HPDE6-E6E7 (cell line): Measurements from ENCODE around the gene WDR62.

Experiments
- DNase-seq: peaks from one replicate; pipeline ENCODE4 v3.0.0; 2011; ENCODE audit warnings: missing footprints; ENCODE audit errors: extremely low spot score

The WDR62 gene

DNA sequence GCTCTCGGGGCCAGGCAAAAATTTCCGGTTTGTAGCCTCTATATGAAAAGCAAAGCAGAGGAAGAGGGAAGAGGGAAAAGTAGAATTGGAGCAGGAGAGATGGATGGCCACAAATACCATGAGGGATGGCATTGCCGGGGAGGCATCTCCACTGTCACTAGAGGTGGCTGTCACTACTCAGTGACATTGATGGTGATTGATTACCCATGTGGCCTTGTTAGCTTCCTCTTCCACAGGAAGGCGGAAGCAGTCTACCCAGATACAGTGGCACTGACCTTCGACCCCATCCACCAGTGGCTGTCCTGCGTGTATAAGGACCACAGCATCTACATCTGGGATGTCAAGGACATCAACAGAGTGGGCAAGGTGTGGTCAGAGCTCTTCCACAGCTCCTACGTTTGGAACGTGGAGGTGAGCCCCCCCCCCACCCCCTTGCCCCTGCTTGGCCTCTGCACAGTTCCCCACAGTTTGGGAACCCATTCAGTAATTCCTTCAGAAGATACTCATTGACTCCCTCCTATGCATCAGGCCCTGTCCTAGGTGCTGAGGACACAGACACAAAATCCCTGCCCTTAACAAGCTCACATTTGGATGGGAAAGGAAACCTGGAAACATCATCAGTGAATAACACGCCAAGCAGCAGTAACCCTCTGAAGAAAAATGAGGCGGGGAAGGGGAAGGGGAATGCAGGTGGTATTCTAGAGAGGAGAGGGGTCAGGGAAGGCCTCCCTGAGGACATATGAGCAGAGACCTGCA is 18.6 kb downstream of the WDR62 start:
- no peak for DNase-seq

- no peak for DNase-seq
Observed at GRCh38 chr19:36079389-36079945, 24.8 kb downstream of the WDR62 start.

DNA sequence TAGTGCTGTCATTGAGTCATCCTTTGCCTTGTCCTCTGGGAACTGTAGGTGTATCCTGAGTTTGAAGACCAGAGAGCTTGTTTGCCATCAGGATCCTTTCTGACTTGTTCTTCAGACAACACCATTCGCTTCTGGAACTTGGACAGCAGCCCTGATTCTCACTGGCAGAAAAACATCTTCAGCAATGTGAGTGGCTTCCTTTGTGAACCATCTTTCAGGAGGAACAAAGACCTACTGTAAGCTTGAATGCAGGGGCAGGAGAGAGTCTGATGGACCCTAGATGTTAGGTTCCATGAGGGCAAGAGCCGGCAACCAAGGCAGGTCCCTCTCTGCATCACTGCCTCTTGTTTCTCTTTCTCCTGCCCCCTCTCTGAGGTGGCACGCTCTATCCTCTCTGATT is 26.7 kb downstream of the WDR62 start:
- no peak for DNase-seq

DNA sequence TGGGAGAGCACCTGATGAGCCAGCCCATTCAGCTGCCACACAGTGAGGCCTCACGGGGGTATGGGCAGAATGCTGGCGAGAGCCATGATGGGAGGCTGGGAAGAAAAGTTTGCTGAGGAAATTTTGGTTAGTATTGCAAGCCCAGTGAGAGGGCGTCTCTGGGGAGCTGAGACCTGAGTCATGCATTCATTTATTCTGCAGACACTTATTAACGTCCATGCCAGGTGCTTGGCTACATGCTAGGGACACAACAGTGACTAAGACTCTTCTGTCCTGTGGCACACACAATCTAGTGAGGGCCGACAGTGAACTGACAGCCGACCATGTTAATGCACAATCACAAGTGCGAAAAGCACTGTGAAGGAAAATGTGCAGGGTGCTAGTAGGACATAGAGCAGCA is 27.2 kb downstream of the WDR62 start:
- DNase-seq: no peak

- no peak for DNase-seq
Observed at GRCh38 chr19:36082916-36083315, 28.2 kb downstream of the WDR62 start.

GRCh38 chr19:36084231-36085009 is 29.7 kb downstream of the WDR62 start:
- no peak for DNase-seq

DNA sequence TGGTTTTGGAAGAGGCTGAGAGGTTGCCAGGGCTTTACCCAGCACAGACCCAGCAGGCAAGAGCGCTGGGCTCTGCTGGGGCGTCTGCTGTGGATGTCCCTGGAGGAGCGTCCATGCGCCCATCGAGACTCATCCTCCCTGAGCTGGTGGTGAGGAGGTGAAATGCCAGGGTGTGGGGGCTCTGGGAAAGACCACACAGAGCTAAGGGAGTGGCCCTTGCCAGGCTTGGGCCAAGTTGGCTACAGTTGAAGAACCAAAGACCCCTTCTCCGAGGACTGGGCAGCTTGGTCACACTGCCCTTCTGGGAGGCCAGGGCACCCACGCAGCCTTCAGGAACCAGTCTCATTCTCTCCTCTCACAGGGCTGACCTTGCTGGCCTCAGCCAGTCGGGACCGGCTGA is 31.6 kb downstream of the WDR62 start:
- DNase-seq: no peak

GRCh38 chr19:36089847-36090246 is 35.1 kb downstream of the WDR62 start:
- DNase-seq: no peak

- DNase-seq: no peak
Observed at GRCh38 chr19:36090910-36091695, 36.4 kb downstream of the WDR62 start.

DNA sequence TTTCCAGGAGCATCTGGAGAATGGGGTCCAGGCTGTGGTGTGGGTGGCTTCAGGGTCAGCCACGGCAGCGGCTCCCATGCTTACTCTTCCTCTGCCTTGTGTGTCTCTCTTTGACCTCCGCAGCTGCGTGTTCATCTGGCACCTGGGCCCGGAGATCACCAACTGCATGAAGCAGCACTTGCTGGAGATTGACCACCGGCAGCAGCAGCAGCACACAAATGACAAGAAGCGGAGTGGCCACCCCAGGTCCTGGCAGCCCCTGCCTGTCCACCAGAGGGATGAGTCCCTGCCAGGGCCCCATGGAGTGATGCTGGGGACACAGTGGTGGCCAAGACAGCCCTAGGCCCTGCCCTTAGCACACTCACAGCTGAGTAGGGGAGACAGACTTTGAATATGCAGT is 37.9 kb downstream of the WDR62 start:
- no peak for DNase-seq

- no peak for DNase-seq
Observed at GRCh38 chr19:36093146-36093662, 38.5 kb downstream of the WDR62 start.

DNA sequence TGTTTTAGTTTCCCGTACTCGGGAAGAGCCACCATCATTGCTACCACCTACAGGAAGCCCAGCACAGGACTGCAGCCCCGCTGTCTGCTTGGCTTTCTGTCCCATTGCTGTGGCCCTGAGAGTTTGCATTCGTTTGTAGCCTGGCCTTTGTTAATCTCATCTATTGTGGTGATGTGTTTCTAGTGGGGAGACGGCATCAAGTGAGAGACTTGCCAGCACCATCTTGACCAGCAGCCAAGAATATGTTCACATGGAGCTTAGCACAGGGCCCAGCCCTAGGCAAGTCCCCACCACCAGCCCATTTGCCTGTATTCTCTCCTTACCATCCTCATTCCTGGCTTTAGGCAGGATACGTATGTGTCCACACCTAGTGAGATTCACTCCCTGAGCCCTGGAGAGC is 39.0 kb downstream of the WDR62 start:
- DNase-seq: no peak

- DNase-seq: no peak
Observed at GRCh38 chr19:36097036-36097435, 42.3 kb downstream of the WDR62 start.

DNA sequence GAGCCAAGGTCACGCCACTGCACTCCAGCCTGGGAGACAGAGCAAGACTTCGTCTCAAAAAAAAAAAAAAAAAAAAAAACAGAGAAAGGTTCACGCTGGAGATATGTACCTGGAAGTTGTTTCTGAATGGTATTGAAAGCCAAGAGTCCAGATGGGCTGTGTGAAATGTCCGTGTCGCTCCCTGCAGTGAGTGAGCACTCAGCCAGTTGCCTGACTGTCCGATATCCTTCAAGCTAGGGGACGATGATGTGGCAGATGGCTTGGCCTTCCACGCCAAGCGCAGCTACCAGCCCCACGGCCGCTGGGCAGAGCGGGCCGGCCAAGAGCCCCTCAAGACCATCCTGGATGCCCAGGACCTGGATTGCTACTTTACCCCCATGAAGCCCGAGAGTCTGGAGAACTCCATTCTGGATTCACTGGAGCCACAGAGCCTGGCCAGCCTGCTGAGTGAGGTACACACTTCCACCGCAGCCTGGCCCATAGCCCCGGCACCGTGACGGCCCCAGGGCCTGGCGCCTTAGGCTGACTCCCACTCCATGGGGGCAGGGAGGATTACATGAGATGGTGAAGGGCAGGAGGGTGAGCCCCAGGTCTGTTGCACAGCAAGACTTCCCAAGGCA is 44.6 kb downstream of the WDR62 start:
- no peak for DNase-seq

GRCh38 chr19:36100476-36100875 is 45.8 kb downstream of the WDR62 start:
- DNase-seq: no peak

- DNase-seq: no peak
Observed at GRCh38 chr19:36101550-36102327, 47.0 kb downstream of the WDR62 start.

- DNase-seq: no peak
Observed at GRCh38 chr19:36103040-36103626, 48.4 kb downstream of the WDR62 start.

DNA sequence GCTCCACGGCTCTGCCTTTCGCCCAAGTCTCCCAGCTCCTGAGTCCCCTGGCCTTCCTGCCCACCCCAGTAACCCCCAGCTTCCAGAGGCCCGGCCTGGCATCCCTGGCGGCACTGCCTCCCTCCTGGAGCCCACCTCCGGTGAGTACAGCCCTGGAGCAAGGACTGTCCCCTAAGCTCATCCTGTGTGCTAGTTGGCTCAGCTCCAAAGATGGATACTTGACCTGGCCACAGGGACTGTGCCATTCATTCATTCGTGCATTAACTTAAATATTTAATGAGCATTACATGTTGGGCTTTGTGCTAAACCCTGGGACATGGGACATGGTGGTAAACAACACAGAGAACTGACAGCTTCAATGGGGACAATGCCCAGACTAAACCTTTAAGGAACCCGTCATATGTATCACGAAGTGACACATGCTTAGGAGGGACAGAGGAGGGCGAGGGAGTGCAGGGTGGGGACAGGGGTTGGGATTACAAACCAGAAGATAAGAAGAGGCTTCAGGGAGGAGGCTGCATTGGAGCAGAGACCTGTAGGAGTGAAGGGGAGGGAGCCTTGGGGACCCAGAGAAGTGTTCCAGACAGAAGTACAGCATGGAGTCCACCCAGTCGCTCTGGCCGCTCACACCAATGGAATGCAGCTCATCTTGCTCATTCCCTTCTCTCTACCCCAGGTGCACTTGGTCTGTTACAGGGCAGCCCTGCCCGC is 49.3 kb downstream of the WDR62 start:
- peak; percentile 47 for DNase-seq

DNA sequence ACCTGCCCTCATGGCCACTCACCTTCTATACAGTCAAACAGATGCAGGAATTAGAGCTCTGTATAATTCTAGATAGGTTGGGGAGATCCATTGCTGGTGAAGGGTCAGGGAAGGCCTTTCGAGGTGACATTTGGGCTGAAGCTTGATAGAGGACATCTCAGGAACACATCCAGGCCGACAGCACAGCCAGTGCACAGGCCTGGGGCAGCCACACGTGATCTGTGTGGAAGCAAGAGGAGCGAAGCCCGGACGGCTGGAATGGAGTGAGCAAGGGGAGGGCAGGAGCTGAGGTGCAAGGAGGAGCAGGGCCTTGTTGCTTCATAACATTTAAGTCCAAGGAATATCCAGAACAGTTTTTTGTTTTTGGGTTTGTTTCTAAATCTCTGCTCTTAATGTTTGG is 51.7 kb downstream of the WDR62 start:
- no peak for DNase-seq

DNA sequence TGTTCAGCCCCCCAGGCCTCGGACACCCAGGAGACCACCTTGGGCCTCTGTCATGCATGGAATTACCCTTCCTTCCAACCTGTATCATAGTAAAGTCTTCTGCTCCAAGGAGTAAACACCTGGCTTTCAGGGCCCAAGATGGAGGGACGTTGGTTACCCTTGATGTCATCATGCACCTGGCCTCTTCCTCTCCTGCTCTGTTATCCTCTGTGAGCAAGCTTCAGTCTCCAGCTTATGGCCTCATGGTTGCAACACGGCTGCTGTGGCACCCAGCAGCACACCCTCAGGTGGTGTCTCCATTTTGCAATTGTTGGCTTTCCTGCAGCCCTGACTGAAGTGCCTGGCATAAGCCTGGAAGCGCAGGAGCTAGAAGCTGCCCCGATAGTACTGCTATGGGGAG is 52.3 kb downstream of the WDR62 start:
- DNase-seq: no peak
